CD4-positive, alpha-beta memory T cell (primary cell): ENCODE measurements around the gene TMIGD1. TPM values are rescaled to one million over a fixed set of nuclear protein-coding genes. Genes with fewer than 3 reads are reported as not detected.
"Not testable (repeated sequence)": the region's sequence is repeated elsewhere in the genome, so short reads cannot be mapped to it uniquely, and the experiment has no call there.

Experiments
- CTCF ChIA-PET: fragments of 350-600 bp; sonication (Branson Sonifier 250); formaldehyde crosslinking; loops from one replicate; lab custom pipeline; 2021; ENCODE audit warnings: inconsistent platforms; ENCODE audit not compliant: partially characterized antibody; lab: Charles Lee
- POLR2A ChIA-PET: fragments of 350-600 bp; sonication (Branson Sonifier 250); formaldehyde crosslinking; loops from one replicate; lab custom pipeline; 2021; ENCODE audit not compliant: partially characterized antibody; lab: Charles Lee
- DNase-seq, 5 donors: peaks; one replicate each; pipeline versions ENCODE4 v3.0.0 to v3.0.0-alpha.2; 2020 to 2022; ENCODE audit warnings: mixed read lengths in 1 of 5
- H3K27ac ChIP-seq: one replicate; pipeline ENCODE4 v1.7.0; 2013; ENCODE audit warnings: low read depth, low read length
- H3K27me3 ChIP-seq: 2 replicates; pipeline ENCODE4 v1.7.0; 2013; ENCODE audit warnings: mild to moderate bottlenecking, low read length, moderate library complexity; ENCODE audit not compliant: insufficient read depth
- H3K36me3 ChIP-seq: 2 replicates; pipeline ENCODE4 v1.7.0; 2013; ENCODE audit warnings: mild to moderate bottlenecking, low read length, moderate library complexity; ENCODE audit not compliant: insufficient read depth
- H3K4me1 ChIP-seq: 2 replicates; pipeline ENCODE4 v1.7.0; 2013; ENCODE audit warnings: mild to moderate bottlenecking, low read length, moderate library complexity; ENCODE audit not compliant: insufficient read depth
- H3K4me3 ChIP-seq, 2 donors: one replicate each; pipeline ENCODE4 v1.7.0; 2013; ENCODE audit warnings: low read length in 2 of 2, mild to moderate bottlenecking in 1 of 2
- H3K9me3 ChIP-seq, 2 donors: one replicate each; pipeline ENCODE4 v1.7.0; 2013; ENCODE audit warnings: low read length in 2 of 2, control low read depth in 1 of 2; ENCODE audit not compliant: control insufficient read depth in 1 of 2
- H3K27ac Mint-ChIP-seq, 7 donors: one replicate each; pipeline ENCODE4 v1.8.0; 2020 to 2021; ENCODE audit warnings: mixed read lengths in 7 of 7, mild to moderate bottlenecking in 6 of 7, inconsistent platforms in 3 of 7, moderate library complexity in 3 of 7
- H3K27me3 Mint-ChIP-seq, 2 donors: one replicate each; pipeline ENCODE4 v1.8.0; 2020 to 2021; ENCODE audit warnings: mixed read lengths in 2 of 2
- H3K36me3 Mint-ChIP-seq, 2 donors: one replicate each; pipeline ENCODE4 v1.8.0; 2020 to 2021; ENCODE audit warnings: mixed read lengths in 2 of 2, inconsistent platforms in 1 of 2, mild to moderate bottlenecking in 1 of 2
- H3K4me1 Mint-ChIP-seq, 4 donors: one replicate each; pipeline ENCODE4 v1.8.0; 2020 to 2021; ENCODE audit warnings: mixed read lengths in 4 of 4, mild to moderate bottlenecking in 1 of 4
- H3K4me3 Mint-ChIP-seq, 8 donors: one replicate each; pipeline ENCODE4 v1.8.0; 2020 to 2021; ENCODE audit warnings: mixed read lengths in 8 of 8, mild to moderate bottlenecking in 7 of 8, moderate library complexity in 6 of 8, inconsistent platforms in 3 of 8
- H3K9me3 Mint-ChIP-seq, 8 donors: one replicate each; pipeline ENCODE4 v1.8.0; 2020 to 2021; ENCODE audit warnings: mixed read lengths in 8 of 8, mild to moderate bottlenecking in 5 of 8, inconsistent platforms in 3 of 8, moderate library complexity in 1 of 8
- intact Hi-C: fragments of 100-400 bp; cut with micrococcal nuclease; formaldehyde crosslinking; loops from one replicate; pipeline ENCODE4 v1.15.1; 2023
- polyA plus RNA-seq, 2 donors: library from polyadenylated mRNA; unstranded; fragments of 300-500 nt; fragmentation: Illumina TruSeq; gene quantifications; one replicate each; pipeline ENCODE4 v1.2.3, GENCODE V29; 2021
- total RNA-seq, 2 experiments: library from RNA; stranded (reverse); gene quantifications; one replicate each; pipeline ENCODE4 v1.2.3, GENCODE V29; 2021

Gene TMIGD1
- total and polyA plus RNA-seq, 4 experiments from 2014 or later: not detected

DNA sequence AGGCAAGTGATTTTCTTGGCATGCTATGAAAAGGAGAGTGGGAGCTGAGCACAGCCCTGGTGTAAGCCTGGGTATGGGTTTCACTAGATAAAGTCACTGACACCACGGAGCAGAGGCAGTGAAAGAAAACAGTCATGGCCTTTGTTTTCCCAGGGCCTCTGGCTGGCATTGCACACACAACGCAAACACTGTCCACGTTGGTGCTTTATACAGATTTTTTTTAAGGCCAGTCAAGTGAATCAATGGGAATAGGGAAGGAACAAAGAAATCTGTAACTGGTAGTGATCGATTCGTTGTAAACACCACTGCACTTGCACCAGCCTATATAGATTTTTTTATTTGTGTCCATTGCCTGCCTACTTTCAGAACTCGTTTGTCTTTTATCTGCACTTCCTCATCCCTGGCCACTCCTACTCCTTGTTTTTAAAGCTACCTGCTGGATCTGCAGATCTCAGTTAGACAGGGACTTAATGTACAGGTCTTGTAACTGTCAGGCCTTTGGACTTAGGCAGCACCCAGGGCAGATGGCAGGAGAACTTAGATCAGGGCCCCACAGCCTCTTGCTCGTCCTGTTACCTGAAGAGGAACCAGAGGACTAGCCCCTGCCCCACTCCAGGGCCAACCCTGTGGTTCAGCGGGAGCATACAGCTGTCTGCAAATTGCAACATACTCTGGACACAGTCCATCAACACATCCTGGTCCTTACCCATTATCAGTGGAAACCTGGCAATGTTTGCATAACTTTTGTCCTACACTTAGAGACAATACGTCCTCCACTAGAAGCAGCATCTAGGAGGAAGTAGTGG is 10.6 kb upstream of the TMIGD1 start:
- Histone ChIP-seq H3K4me1 (peaks cover 9% of the 10 kb centered on the region), H3K27me3 (no peaks in the 10 kb centered on the region), H3K4me3 (no peak overlapping the region), H3K36me3 (no peaks in the 10 kb centered on the region), H3K27ac (no peak overlapping the region), H3K9me3 (no peaks in the 10 kb centered on the region)
- POLR2A ChIA-PET: interaction anchor here (0.8 kb wide), 1 partner anchor 21 kb away, joined by 3 read pairs; no protein-coding TSS in a partner anchor
- DNase-seq: no peak
- H3K4me3 Mint-ChIP-seq: no peak overlapping the region
- H3K9me3 Mint-ChIP-seq: no peaks in the 10 kb centered on the region
- peaks cover 6 to 9% (median 7%) of the 10 kb centered on the region in 4 donors for H3K4me1 Mint-ChIP-seq
- intact Hi-C loops: loop anchor here (5.0 kb wide), 1 partner anchor 133 kb away; the partner anchor contains the start of gene GOSR1
- peak overlapping the region in 1 of 7 donors; percentile 4 for H3K27ac Mint-ChIP-seq
- H3K36me3 Mint-ChIP-seq: no peaks in the 10 kb centered on the region
- H3K27me3 Mint-ChIP-seq: no peaks in the 10 kb centered on the region
- CTCF ChIA-PET: interaction anchor here (1.1 to 2.0 kb wide), 4 partner anchors 8 to 219 kb away, joined by 3 to 7 read pairs (median 5); partner anchors contain the start of gene GOSR1

DNA sequence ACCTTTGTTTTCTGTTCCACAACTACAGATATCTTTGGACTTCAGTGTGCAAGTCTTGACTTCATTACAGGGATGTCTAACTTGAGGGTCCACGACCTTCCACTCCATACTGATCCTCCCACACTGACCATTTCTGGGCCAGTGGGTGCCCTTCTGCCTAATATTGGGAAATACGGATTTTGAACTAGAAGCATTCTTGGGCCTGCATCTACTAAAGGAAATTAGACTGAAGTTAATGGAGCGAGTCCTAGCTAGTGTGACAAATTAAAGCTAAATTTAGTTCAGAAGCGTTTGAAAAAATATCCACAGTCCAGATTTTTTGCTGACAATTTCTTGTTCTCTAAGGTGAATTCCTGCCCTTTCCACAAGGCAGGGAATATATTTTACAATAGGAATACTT is 9.9 kb upstream of the TMIGD1 start:
- H3K27ac Mint-ChIP-seq: no peak overlapping the region
- Histone ChIP-seq H3K4me1 (peaks cover 9% of the 10 kb centered on the region), H3K4me3 (no peak overlapping the region), H3K9me3 (no peaks in the 10 kb centered on the region), H3K27ac (no peak overlapping the region), H3K27me3 (no peaks in the 10 kb centered on the region), H3K36me3 (no peaks in the 10 kb centered on the region)
- intact Hi-C loops: loop anchor here (5.0 kb wide), 1 partner anchor 134 kb away; the partner anchor contains the start of gene GOSR1
- ChIA-PET CTCF (interaction anchor here (6.3 to 10.8 kb wide), 2 partner anchors 218 to 239 kb away, joined by 79 to 160 read pairs; no protein-coding TSS in a partner anchor), POLR2A (no interaction called here)
- no peaks in the 10 kb centered on the region for H3K9me3 Mint-ChIP-seq
- peaks cover 5 to 9% (median 7%) of the 10 kb centered on the region in 4 donors for H3K4me1 Mint-ChIP-seq
- no peaks in the 10 kb centered on the region for H3K36me3 Mint-ChIP-seq
- no peak for DNase-seq
- H3K4me3 Mint-ChIP-seq: no peak overlapping the region
- H3K27me3 Mint-ChIP-seq: no peaks in the 10 kb centered on the region

DNA sequence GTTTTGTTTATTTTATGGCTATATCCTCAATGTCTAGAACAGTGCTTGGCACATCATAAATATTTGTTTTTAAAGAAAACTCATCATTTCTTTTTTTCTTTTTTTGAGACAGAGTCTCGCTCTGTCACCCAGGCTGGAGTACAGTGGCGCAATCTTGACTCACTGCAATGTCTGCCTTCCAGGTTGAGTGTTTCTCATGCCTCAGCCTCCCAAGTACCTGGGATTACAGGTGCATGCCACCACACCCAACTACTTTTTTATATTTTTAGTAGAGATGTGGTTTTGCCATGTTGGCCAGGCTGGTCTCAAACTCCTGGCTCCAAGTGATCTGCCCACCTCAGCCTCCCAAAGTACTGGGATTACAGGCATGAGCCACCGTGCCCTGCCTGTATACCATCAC is 9.4 kb upstream of the TMIGD1 start:
- POLR2A ChIA-PET, DNase-seq, H3K4me1 ChIP-seq, H3K36me3 ChIP-seq, H3K9me3 Mint-ChIP-seq, H3K36me3 Mint-ChIP-seq, H3K27me3 ChIP-seq, H3K4me3 Mint-ChIP-seq, H3K27me3 Mint-ChIP-seq, H3K4me3 ChIP-seq, H3K27ac ChIP-seq, H3K9me3 ChIP-seq, H3K4me1 Mint-ChIP-seq: not testable (repeated sequence)
- CTCF ChIA-PET: interaction anchor here (0.9 to 10.8 kb wide), 4 partner anchors 15 to 238 kb away, joined by 3 to 160 read pairs (median 52); no protein-coding TSS in a partner anchor
- H3K27ac Mint-ChIP-seq: peak overlapping the region in 1 of 7 donors; percentile 50
- intact Hi-C loops: loop anchor here (5.0 kb wide), 1 partner anchor 134 kb away; the partner anchor contains the start of gene GOSR1

DNA sequence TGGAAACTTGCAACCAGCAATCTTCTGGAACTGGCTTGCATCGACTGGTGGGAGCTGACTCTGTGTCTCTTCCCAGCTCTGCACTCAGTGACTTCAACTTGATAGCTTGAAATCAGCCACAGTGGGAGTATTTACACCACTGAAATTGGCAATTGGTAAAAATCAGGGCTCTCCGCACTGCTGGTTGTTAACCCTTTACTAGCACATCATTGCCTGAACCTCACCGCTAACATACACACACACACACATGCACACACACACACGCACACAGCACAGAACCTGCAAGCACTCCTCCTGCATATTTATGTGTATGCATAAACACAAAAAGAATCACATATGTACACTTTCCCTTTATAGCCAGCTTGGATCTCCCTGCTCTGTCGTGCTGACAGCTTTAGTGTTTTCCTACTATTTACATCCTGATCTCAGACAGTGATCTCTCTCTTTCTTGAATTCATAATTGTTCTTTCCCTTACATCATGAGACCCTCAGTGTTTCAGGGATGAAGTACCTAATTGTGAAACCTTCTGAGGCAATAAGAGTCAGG is 7.9 kb upstream of the TMIGD1 start:
- CTCF ChIA-PET: interaction anchor here (0.7 to 10.8 kb wide), 25 partner anchors 13 to 237 kb away, joined by 3 to 224 read pairs (median 6); partner anchors contain the start of genes BLMH, CPD and GOSR1
- H3K27ac Mint-ChIP-seq: no peak overlapping the region
- POLR2A ChIA-PET: interaction anchor here (1.3 to 1.6 kb wide), 2 partner anchors 11 to 50 kb away, joined by 6 read pairs; partner anchors contain the start of gene BLMH

DNA sequence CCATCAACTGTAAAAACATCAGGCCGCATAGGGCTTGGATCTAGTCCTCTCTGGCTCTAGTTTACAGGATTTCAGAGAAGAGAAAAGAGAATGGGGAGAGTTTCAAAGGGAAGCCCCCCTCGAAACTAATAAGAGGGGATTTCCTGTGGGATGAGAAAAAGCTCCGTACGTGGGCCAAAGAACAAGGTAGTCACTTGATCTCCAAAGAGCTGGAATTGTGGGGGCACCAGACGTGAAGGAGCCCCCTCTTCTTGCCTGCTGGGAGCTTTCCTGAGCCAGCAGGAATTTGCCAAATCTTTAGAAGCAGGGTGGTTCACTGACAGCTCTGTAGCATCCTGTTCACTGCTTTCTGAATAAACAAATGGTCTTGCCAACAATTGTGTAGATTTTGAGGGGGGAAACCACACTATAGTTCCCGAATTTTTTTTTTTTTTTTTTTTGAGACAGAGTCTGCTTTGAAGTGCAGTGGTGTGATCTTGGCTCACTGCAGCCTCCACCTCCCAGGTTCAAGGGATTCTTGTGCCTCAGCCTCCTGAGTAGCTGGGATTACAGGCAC is 7.0 kb upstream of the TMIGD1 start:
- H3K4me1 Mint-ChIP-seq: peaks cover 11 to 17% (median 16%) of the 10 kb centered on the region in 4 donors
- Histone ChIP-seq H3K36me3 (no peaks in the 10 kb centered on the region), H3K27me3 (no peaks in the 10 kb centered on the region), H3K4me3 (no peak overlapping the region), H3K9me3 (no peaks in the 10 kb centered on the region), H3K4me1 (peaks cover 9% of the 10 kb centered on the region), H3K27ac (no peak overlapping the region)
- intact Hi-C loops: loop anchor here (1.0 to 5.0 kb wide), 5 partner anchors 22 to 237 kb away; partner anchors contain the start of genes CPD and GOSR1
- POLR2A ChIA-PET: interaction anchor here (0.8 to 2.6 kb wide), 6 partner anchors 10 to 57 kb away, joined by 4 to 11 read pairs (median 6); partner anchors contain the start of genes BLMH and CPD
- DNase-seq: no peak
- peak overlapping the region in 2 of 7 donors; percentile 24 to 43 for H3K27ac Mint-ChIP-seq
- H3K27me3 Mint-ChIP-seq: no peaks in the 10 kb centered on the region
- H3K36me3 Mint-ChIP-seq: no peaks in the 10 kb centered on the region
- H3K9me3 Mint-ChIP-seq: peaks cover 0 to 2% (median 0%) of the 10 kb centered on the region in 8 donors
- H3K4me3 Mint-ChIP-seq: no peak overlapping the region
- CTCF ChIA-PET: interaction anchor here (0.6 to 10.8 kb wide), 37 partner anchors 8 to 236 kb away, joined by 3 to 224 read pairs (median 5); partner anchors contain the start of genes BLMH, CPD and GOSR1

More for the DNA sequence above, 7.9 kb upstream of the TMIGD1 start:
- intact Hi-C loops: loop anchor here (5.0 kb wide), 1 partner anchor 136 kb away; the partner anchor contains the start of gene GOSR1
- no peaks in the 10 kb centered on the region for H3K36me3 Mint-ChIP-seq
- Histone ChIP-seq H3K36me3 (no peaks in the 10 kb centered on the region), H3K27me3 (no peaks in the 10 kb centered on the region), H3K27ac (no peak overlapping the region), H3K9me3 (no peaks in the 10 kb centered on the region), H3K4me1 (peaks cover 9% of the 10 kb centered on the region), H3K4me3 (no peak overlapping the region)
- DNase-seq: no peak
- no peaks in the 10 kb centered on the region for H3K27me3 Mint-ChIP-seq
- no peaks in the 10 kb centered on the region for H3K9me3 Mint-ChIP-seq
- H3K4me1 Mint-ChIP-seq: peaks cover 5 to 9% (median 7%) of the 10 kb centered on the region in 4 donors
- no peak overlapping the region for H3K4me3 Mint-ChIP-seq

DNA sequence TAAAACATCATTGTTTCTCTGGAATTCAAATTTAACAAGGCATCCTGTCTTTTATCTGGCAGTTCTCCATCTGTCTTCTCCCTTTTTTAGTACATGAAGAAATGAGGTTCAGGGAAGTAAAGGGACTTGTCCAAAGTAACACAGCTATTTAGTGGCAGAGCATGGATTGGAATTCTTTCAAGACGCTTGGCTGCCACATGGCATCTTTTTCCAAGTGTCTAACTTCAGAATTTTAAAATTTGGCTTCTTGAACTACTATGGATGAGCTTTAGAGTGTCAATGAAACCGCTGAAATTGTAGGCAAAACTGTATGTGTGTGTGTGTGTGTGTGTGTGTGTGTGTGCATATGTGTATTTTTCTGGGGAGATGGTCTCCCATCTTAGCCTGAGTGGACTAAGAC is 5.2 kb upstream of the TMIGD1 start:
- Histone ChIP-seq H3K36me3 (no peaks in the 10 kb centered on the region), H3K4me3 (no peak overlapping the region), H3K27me3 (no peaks in the 10 kb centered on the region), H3K4me1 (peaks cover 9% of the 10 kb centered on the region), H3K27ac (no peak overlapping the region), H3K9me3 (no peaks in the 10 kb centered on the region)
- Mint-ChIP-seq H3K27ac (no peak overlapping the region), H3K36me3 (no peaks in the 10 kb centered on the region), H3K4me1 (peaks cover 14 to 24% (median 20%) of the 10 kb centered on the region in 4 donors), H3K9me3 (peaks cover 0 to 2% (median 0%) of the 10 kb centered on the region in 8 donors), H3K27me3 (no peaks in the 10 kb centered on the region), H3K4me3 (no peak overlapping the region)
- POLR2A ChIA-PET: interaction anchor here (1.4 to 2.6 kb wide), 3 partner anchors 16 to 234 kb away, joined by 5 to 8 read pairs (median 8); partner anchors contain the start of gene BLMH
- no peak for DNase-seq
- CTCF ChIA-PET: interaction anchor here (1.0 to 10.8 kb wide), 16 partner anchors 10 to 376 kb away, joined by 3 to 224 read pairs (median 12); partner anchors contain the start of genes BLMH, CPD and GOSR1
- intact Hi-C loops: loop anchor here (5.0 kb wide), 1 partner anchor 62 kb away; no protein-coding TSS in a partner anchor
